ENCODE data around the gene RHOB.
"Not testable (repeated sequence)": the region's sequence is repeated elsewhere in the genome, so short reads cannot be mapped to it uniquely, and the experiment has no call there.

Gene RHOB

DNA sequence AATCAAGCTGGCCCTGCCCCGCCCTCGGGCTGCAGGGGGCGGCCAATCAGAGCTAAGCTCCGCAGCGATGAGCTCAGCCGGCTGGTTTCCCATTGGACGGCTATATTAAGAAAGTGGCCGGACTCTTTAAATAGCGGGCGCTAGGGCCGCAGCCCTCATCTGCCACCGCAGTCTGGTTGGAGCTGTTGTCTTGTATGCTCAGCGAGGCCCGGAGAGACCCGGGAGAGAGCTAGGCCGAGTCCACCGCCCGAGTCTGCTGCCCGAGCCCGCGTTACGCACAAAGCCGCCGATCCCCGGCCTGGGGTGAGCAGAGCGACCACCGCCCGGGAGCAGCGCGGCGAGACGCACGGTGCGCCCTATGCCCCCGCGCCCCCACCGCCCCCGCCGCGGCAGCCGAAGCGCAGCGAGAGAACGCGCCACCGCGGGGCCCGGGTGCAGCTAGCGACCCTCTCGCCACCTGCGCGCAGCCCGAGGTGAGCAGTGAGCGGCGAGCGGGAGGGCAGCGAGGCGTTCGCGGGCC is at the start of gene RHOB:
Gene RHOB (plus strand): TSS at position 158 of the 520 bp plus-strand sequence. CDS start 392 bp downstream, outside the sequence.
- peak; percentile 74 to 82 for DNase-seq (ENCODE audit: low read depth in 2 of 2)

DNA sequence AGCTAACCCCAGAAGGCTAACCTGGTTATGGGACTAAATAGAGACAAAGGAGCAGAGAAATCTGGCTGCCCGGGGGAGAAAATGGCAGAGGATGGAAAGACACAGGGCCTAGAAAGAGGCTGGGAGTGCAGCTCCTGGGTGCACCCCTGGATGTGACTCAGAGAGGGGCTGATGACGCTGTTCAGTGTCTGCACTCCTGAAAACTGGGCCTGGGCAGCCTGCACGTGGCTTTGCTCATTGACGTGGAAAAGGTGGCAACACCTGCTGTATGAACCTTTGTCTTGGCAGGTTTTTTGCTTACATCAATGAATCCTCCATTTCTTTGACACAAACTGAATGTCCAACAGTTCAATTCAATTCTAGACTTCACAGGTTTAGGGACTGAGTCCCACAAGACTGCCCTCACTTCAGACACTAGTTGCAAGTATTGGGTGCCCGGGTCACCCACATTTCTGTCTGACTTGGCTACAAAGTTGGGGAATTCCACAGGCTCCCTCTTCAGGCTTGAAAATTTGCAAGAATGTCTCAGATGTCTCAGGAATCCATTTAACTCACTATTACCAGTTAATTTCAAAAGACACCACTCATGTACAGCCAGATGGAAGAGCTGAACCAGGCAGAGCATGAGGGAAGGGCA is 48.9 kb upstream of the RHOB start:
- DNase-seq (ENCODE audit: low read depth in 2 of 2): no peak

DNA sequence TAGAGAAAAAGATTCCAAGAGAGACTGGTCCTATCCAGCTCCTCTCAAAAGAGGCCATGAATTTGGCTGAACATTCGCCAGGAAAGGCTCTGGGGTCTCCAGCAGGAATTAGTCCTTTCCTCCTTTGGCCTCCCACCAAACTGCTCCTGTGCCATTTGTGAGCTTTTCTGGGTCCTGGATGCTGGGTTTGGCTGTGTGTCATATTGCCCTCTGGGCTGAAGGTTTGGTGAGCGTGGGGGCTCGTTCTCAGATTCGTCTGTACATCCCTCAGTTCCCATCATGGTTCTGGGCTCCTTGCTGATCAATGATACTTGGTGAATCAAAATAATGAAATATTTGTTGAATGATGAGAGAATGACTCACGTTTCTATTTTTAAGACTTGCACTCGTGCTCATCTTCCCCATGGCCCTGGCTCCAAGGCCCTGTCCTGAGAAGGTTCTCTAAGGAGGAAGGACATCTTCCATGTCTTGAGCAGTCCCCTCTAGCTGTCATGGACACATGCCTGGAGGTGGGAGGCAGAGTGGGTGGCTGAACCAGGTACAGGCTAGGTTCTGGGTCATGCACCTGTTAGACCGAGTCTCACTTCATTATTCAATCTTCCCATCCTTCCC is 47.8 kb upstream of the RHOB start:
- DNase-seq (ENCODE audit: low read depth in 2 of 2): no peak

DNA sequence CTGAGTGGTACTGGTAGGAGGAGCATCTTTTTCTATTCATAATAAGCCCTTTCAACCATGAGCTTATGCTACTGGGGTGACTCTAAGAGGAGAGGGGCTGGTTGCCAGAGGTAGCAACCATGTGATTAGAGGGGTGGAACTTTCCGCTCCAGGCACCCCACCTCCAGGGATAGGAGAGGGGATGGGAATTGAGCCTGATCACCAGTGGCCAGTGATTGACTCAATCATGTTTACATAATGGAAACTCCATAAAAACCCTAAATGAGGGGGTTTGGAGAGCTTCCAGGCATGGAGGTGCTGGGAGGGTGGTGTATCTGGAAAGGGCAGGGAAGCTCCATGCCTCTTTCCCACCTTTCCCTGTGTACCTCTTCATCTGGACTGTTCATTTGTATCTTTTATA is 46.6 kb upstream of the RHOB start:
- DNase-seq (ENCODE audit: low read depth in 2 of 2): no peak

DNA sequence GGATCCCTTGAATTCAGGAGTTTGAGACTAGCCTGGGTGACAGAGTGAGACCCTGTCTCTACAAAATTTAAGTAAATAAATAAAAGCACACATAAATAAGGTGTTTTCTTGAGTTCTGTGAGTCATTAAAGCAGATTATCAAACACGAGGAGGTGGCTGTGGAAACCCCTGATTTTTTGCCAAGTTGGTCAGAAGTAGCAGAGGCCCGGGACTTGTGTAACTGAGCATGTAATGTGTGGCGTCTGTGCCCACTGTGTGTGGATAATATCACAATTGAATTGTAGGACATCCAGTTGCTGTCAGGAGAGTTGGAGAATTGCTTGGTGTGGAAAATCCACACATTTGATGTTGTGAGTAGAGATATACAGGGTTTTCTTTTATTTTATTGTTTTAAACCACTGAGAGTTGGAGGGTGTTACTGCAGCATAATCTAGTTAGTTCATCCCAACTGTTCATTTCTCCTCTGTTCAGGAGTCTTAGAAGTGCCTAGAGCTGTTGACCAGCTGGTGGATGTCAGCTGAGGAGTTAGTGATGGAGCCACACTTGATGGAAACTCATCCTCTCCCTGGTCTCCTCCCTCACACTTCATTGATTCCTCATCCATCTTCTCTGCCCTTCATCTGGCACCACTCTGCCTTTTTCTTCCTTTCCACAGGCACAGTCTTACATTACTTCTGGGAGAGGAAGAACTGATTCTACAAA is 45.9 kb upstream of the RHOB start:
- DNase-seq (ENCODE audit: low read depth in 2 of 2): no peak

DNA sequence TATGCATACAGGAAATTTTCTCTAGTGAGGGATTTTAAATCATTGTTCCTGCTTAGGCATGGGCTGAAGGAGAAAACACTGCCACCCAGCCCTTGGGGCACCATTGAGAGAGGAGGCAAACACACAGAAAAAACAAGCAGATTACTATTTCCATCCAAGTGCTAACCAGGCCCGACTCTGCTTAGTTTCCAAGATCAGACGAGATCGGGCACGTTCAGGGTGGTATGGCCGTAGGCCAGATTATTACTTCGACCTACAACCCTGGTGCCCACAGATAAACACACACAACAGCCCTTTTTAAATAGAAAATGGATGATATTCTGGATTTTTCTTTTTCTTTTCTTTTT is 45.4 kb upstream of the RHOB start:
- no peak for DNase-seq (ENCODE audit: low read depth in 2 of 2)

DNA sequence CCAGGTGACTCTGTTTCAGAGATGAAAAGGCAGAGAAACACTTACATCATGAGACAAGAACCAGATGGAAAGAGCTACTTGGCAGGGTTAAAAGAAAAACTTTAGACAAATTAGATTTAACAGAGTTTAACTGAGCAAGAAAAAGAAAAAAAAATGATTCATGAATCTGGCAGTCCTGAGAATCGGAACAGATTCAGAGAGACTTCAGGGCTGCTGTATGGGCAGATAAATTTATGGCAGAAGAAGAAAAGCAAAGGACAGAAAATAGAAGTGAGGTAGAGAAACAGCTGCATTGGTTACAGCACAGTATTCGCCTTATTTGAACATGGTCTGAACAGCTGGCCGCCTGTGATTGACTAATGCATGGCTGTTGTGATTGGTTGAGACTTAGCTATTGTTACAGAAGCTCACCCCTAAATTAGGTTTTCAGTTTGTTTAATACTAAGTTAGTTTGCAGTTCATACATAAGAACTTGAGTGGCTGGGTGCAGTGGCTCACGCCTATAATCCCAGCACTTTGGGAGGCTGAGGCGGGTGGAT is 43.0 kb upstream of the RHOB start:
- no peak for DNase-seq (ENCODE audit: low read depth in 2 of 2)

DNA sequence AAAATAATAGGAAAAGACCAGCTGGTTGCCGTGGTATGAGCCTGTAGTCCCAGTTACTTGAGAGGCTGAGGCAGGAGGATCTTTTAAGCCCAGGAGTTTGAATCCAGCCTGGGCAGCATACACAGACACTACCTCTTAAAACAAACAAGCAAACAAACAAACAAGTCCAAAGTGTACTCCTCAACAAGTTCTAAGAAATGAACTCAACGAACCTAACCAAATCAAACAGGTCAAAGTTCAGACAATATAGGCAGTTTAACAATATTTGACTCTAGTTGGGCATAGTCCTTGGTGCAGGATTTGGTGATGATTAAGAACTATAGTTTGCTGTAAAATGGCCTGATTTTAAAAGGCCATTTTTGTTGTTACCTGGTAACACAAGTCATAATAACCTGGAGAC is 41.9 kb upstream of the RHOB start:
- no peak for DNase-seq (ENCODE audit: low read depth in 2 of 2)

DNA sequence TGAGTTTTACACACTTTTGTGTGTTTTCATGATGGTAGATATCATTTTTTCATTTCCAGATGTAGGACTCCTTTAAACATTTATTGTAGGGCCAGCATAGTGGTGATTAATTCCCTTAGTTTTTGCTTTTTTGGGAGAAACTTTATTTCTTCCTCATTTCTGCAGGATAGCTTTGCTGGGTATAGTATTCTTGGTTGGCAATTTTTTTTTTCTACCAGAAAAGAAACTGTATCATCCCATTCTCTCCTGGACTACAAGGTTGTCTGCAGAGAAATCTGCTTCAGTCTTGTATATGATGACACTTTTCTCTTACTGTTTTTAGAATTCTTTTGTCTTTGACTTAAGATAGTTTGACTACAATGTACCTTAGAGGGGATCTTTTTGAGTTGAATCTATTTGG is 37.8 kb upstream of the RHOB start:
- DNase-seq (ENCODE audit: low read depth in 2 of 2): no peak

DNA sequence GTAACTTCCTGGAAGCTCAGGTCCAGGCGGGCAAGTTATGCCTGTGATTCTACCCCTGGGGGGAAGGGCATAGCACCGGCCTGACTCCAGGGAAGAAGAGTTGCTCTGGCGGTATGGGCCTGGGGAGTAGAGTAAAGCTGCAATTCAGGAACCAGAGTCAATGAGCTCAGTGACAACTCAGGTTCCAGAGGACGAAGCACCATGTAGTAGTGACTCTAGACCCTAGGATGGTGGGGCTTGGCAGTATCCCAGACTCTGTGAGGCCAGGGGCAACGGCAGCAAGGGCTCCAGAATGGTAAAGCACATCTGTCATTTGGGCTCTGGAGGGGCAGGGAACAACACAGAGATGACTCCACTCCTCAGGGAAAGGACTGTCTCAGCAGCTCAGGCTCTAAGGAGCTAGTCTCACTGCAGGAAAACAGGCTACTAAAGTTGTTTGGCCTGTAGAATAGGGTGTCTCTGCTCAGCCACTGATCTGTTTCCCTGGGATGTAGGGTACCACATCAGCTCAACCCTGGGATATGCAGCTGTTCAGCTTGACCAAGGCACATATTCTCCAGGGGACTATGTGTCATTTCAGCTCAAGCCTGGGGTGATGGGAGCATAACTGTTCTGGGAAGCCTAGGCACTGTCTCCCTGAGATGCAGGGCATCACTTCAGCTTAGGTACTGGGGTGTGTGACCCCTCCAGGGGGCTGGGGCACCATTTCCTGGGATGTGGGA is 36.2 kb upstream of the RHOB start:
- DNase-seq (ENCODE audit: low read depth in 2 of 2): no peak

DNA sequence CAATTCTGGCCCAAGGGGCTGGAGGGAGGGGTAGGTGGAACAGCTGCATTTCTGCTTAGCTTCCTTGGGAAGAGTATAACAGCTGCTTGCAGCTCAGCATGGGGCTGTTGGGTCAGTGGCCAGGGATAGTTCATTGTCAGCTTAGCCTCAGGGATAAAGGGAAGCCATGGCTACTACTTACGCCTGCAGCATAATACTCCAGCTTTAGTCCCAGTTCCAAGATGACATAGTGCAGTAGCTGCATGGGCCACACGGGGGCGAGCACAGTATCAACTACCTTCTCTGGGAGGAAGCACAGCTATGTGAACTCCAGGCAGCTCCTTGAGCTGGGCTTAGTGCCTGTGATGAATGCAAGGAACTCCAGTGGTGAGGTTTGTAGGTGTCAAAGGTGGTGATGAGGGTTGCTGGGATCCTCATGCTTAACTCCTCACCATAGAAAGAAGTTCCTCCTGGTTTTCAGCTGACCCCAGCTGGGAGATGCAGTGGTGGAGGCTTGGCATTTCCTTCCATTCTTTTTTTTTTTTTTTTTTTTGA is 35.4 kb upstream of the RHOB start:
- peak; percentile 23 to 39 for DNase-seq (ENCODE audit: low read depth in 2 of 2)

DNA sequence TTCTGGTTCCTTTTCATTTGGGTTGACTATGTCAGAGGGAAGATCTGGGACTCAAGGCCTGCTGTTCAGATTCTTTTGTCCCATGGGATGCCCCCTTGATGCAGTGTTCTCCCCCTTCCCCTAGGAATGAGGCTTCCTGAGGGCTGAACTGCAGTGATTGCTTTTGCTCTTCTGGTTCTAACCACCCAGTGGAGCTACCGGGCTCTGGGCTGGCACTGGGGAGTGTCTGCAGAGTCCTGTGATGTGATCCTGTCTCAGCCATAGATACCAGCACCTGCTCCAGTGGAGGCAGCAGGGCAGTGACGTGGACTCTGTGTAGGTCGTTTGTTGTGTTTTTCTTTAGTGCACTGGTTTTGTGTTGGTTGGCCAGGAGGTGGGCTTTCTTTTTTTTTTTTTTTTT is 32.1 kb upstream of the RHOB start:
- DNase-seq (ENCODE audit: low read depth in 2 of 2): no peak

DNA sequence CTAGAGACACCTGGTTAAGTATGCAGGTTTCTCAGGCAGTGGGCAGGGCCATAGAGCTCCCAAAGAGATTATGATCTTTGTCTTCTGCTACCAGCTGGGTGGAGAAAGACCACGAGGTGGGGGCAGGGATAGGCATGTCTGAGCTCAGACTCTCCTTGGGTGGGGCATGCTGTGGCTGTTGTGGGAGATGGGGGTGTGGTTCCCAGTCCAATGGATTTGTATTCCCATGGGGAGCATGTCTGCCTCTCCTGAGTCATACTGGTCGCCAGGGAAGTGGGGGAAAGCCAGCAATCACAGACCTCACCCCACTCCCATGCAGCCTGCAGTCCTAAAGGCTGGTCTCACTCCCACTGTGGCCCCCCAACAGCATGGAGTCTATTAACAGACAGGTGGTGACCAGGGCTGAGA is 31.4 kb upstream of the RHOB start:
- DNase-seq (ENCODE audit: low read depth in 2 of 2): no peak

DNA sequence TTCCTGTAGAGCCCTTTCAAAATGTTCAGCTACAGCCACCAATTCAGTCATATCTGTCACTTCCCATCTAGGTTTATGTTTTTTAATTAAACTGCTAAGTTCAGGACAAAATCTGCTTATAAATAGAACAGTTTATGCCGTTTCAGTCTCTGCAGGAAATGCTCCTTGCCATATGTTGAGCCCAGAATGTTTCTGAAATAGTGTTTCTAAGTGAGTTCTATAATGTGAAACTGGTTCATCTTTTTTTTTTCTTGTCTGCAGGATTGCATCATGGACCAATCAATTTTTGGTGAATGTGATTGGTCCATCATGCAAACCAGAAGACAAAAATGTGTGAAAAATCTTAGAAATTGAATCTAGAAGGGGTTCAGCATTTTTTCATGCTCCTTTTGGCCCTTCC is 30.2 kb upstream of the RHOB start:
- DNase-seq (ENCODE audit: low read depth in 2 of 2): no peak

DNA sequence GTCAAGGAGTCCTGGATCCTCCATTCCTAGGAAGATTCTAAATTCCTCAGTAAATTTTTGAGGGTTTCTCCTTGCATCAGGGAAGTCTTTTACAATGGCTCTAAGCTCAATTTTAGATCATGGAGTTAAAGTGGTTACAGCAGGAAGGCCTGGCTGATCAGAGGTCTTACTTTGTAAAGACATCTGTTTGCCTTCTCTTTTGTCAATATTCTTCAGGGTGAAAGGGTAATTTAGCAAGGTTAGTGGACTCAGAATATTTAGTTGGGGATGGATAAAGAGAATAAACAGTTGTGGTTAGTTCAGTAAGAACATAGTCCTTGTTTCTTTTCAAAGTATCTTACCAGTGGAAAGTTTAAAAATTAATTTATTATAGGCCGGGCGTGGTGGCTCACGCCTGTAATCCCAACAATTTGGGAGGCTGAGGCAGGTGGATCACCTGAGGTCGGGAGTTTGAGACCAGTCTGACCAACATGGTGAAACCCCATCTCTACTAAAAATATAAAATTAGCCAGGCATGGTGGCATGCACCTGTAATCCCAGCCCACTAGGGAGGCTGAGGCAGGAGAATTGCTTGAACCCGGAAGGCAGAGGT is 29.5 kb upstream of the RHOB start:
- DNase-seq (ENCODE audit: low read depth in 2 of 2): not testable (repeated sequence)

DNA sequence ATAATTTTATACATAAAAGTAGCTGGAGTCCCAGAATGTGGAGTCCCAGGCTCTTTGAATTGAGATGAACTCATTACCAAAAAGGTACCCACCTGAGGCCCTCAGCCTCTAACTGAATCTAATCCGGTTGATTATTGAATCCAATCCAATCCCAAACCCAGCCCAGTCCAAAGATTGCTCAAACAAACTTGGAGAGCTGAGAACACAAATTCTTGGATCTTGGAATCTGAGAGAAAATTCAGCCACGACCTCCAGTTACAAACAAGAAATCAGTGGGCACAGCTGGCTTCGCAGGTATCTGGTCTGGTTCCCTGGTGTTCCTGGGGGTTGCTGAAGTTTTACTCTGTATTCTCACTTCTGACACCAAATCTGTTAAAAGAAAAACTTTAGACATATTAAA is 28.4 kb upstream of the RHOB start:
- no peak for DNase-seq (ENCODE audit: low read depth in 2 of 2)

DNA sequence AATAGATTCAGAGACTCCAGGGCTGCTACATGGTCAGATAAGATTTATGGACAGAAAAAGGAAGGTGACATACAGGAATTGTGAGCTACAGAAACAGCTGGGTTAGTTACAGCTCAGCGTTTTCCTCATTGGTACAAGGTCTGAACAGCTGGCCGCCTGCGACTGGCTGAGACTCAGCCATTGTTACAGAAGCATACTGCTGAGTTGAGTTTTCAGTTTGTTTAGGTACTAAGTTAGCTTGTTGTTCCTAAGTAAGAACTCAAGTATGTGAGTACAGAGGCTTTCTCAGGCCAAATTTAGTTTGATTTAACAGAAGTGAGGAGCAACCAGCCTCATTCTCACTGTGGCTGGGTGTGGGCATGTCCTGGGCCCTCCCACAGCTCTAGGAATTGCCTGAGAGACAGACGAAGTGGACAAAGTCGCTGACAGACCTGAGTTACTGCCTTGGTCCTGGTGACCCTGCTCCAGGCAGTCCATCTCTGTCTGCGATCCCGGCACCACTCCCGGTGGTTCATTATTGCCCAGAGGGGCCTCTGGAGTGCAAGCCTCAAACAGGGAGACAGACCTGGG is 27.8 kb upstream of the RHOB start:
- DNase-seq (ENCODE audit: low read depth in 2 of 2): no peak

DNA sequence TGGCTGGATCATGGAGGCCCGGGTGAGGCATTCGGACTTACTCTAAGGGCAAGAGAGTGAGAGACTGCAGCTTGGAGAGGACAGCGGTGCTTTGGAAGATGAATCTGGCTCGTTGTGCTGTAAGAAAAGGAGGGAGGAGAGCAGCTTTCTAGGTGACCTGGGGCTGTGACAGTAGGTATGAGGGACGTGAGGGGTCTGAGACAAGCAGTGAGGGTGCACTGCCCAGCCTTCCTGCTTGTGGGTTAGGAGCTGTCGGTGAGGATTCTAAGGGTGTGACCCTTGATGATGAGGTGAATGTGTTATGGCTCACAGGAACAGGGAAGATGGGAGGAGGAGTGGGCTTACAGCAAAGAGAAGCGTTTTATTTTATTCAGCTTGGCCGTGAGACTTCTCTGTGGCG is 27.1 kb upstream of the RHOB start:
- no peak for DNase-seq (ENCODE audit: low read depth in 2 of 2)

DNA sequence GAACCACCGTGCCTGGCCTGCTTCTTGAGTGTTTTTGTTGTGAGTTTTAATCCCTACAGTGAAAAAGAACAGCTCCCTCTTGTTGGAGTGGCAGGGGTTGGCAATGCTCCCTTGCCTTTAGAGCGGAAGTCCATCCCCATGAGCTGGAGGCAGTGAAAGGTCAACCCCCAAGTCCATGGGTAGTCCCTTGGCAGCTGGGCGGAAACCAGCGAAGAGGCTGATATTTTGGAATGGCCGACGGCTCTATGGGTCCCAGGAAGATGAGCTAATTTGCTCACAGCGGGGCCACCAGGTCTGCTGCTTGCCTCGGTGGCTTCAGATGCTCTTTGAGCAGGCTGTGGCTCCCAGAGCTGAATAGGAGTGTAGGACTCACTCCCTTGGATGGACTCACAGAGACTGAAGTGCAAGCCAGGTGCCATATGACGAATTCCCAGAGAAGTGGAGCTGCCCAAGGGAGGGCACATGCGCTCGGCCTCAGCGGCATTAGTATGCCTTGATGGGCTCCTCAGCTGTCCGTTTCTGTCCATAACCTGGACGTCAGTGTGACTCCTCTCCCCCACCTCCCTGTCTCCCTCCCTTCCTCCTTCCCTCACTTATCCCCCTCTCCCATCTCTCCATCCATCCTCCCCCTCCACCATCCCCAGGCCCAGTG is 25.4 kb upstream of the RHOB start:
- no peak for DNase-seq (ENCODE audit: low read depth in 2 of 2)

DNA sequence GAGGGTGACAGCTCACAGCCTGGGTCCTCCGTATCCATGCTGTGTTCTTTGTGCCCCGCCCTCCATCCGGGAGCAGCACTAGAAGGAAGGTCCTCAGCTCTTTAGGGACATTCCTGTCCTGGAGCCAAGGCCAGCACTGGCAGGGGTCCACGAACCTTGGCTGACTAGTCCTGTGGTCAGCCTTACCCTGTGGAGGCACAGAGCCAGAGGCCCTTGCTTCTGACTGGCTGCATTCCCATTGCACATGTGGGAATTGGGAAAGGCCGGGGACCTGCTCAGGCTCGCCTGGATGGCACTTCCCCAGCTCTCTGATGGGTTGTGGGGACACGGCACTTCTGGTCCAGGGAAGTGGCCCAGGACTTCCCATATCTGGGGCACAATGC is 24.9 kb upstream of the RHOB start:
- DNase-seq (ENCODE audit: low read depth in 2 of 2): no peak

All from activated CD8-positive, alpha-beta memory T cell treated with anti-CD3 and anti-CD28 coated beads for 4 hours (primary cell).